Skin of body (tissue), 2 donors: ENCODE results near the gene HNMT. TPM values are rescaled to one million over a fixed set of nuclear protein-coding genes. Genes with fewer than 3 reads are reported as not detected.

Experiments used
- DNase-seq: peaks from one replicate; lab custom pipeline; 2025; lab: John Stamatoyannopoulos, UW
- total RNA-seq: library from RNA; depleted of rRNA; stranded (reverse); fragments of >200 nt; gene quantifications from one replicate; pipeline ENCODE4 v1.2.3, GENCODE V29; 2014

HNMT gene
- total RNA-seq, 1 donor from 2014 or later, result 73.7 TPM

- no peak for DNase-seq
Observed at GRCh38 chr2:138012082-138012481, 47.8 kb downstream of the HNMT start.

- DNase-seq, result no peak
Observed at GRCh38 chr2:138012968-138013367, 48.7 kb downstream of the HNMT start.

GRCh38 chr2:138013639-138014038 is 49.4 kb downstream of the HNMT start:
- no peak for DNase-seq

GRCh38 chr2:138015494-138015893 is 51.2 kb downstream of the HNMT start:
- DNase-seq, result no peak

GRCh38 chr2:138016351-138017087 is 52.2 kb downstream of the HNMT start:
- DNase-seq, result no peak

GRCh38 chr2:138017824-138018223 is 53.6 kb downstream of the HNMT start:
- DNase-seq, result no peak

GRCh38 chr2:138018866-138019688 is 54.8 kb downstream of the HNMT start:
- no peak for DNase-seq

- no peak for DNase-seq
Observed at GRCh38 chr2:138020432-138020831, 56.2 kb downstream of the HNMT start.

- no peak for DNase-seq
Observed at GRCh38 chr2:138021154-138021553, 56.9 kb downstream of the HNMT start.

GRCh38 chr2:138023298-138023697 is 59.0 kb downstream of the HNMT start:
- DNase-seq, result no peak

- no peak for DNase-seq
Observed at GRCh38 chr2:138023976-138024375, 59.7 kb downstream of the HNMT start.

GRCh38 chr2:138026111-138027020 is 62.1 kb downstream of the HNMT start:
- DNase-seq, result no peak

GRCh38 chr2:138028538-138028937 is 64.3 kb downstream of the HNMT start:
- DNase-seq, result no peak

GRCh38 chr2:138029276-138029675 is 65.0 kb downstream of the HNMT start:
- no peak for DNase-seq

GRCh38 chr2:138030459-138030858 is 66.2 kb downstream of the HNMT start:
- DNase-seq, result no peak

GRCh38 chr2:138032334-138032733 is 68.1 kb downstream of the HNMT start:
- DNase-seq, result no peak

GRCh38 chr2:138034536-138034935 is 70.3 kb downstream of the HNMT start:
- no peak for DNase-seq

- no peak for DNase-seq
Observed at GRCh38 chr2:138035608-138036217, 71.4 kb downstream of the HNMT start.

GRCh38 chr2:138036522-138036921 is 72.2 kb downstream of the HNMT start:
- DNase-seq, result no peak

- no peak for DNase-seq
Observed at GRCh38 chr2:138037090-138037489, 72.8 kb downstream of the HNMT start.

GRCh38 chr2:138040616-138041015 is 76.3 kb downstream of the HNMT start:
- DNase-seq, result no peak
